NCI-H526 (cell line): ENCODE data around the gene NECTIN2.
"Not testable (repeated sequence)": the region's sequence is repeated elsewhere in the genome, so short reads cannot be mapped to it uniquely, and the experiment has no call there.

Experiments
- DNase-seq, 2 experiments: peaks; one replicate each; lab custom pipeline; 2025; lab: John Stamatoyannopoulos, UW

Gene NECTIN2

GRCh38 chr19:44851427-44851826, 5.3 kb downstream of the NECTIN2 start:
- no peak for DNase-seq

- no peak for DNase-seq
These were observed 9.5 kb downstream of the NECTIN2 start for GRCh38 chr19:44855606-44856005.

- DNase-seq, result no peak
These were observed 10.5 kb downstream of the NECTIN2 start for GRCh38 chr19:44856421-44857083.

GRCh38 chr19:44857837-44858236, 11.7 kb downstream of the NECTIN2 start:
- peak in 1 of 2 experiments; percentile 13 for DNase-seq

GRCh38 chr19:44861576-44861975, 15.5 kb downstream of the NECTIN2 start:
- DNase-seq, result peak; percentile 69 to 83

- DNase-seq, result no peak
These were observed 17.9 kb downstream of the NECTIN2 start for GRCh38 chr19:44863990-44864389.

GRCh38 chr19:44865196-44865767, 19.2 kb downstream of the NECTIN2 start:
- DNase-seq, result no peak

GRCh38 chr19:44866664-44867063, 20.6 kb downstream of the NECTIN2 start:
- no peak for DNase-seq

GRCh38 chr19:44867578-44867977, 21.5 kb downstream of the NECTIN2 start:
- DNase-seq, result no peak

GRCh38 chr19:44869733-44870470, 23.8 kb downstream of the NECTIN2 start:
- DNase-seq, result no peak

- DNase-seq, result no peak
These were observed 25.7 kb downstream of the NECTIN2 start for GRCh38 chr19:44871809-44872208.

GRCh38 chr19:44872661-44873060, 26.6 kb downstream of the NECTIN2 start:
- no peak for DNase-seq

GRCh38 chr19:44874317-44874716, 28.2 kb downstream of the NECTIN2 start:
- DNase-seq, result no peak

- no peak for DNase-seq
These were observed 29.8 kb downstream of the NECTIN2 start for GRCh38 chr19:44875666-44876451.

GRCh38 chr19:44876930-44877535, 30.9 kb downstream of the NECTIN2 start:
- DNase-seq, result no peak

GRCh38 chr19:44878120-44878865, 32.2 kb downstream of the NECTIN2 start:
- DNase-seq, result no peak

GRCh38 chr19:44879309-44880065, 33.4 kb downstream of the NECTIN2 start:
- DNase-seq, result no peak

GRCh38 chr19:44882063-44882462, 36.0 kb downstream of the NECTIN2 start:
- DNase-seq, result no peak

GRCh38 chr19:44882619-44883397, 36.7 kb downstream of the NECTIN2 start:
- not testable (repeated sequence) for DNase-seq

GRCh38 chr19:44883922-44884321, 37.8 kb downstream of the NECTIN2 start:
- DNase-seq, result no peak
